Spleen (tissue), 11 donors: ENCODE data around the gene TP63. TPM values are rescaled to one million over a fixed set of nuclear protein-coding genes. Genes with fewer than 3 reads are reported as not detected.

Experiments
- DNase-seq: peaks from one replicate; pipeline ENCODE4 v3.0.0-alpha.2; 2020
- H3K27ac ChIP-seq, 8 donors: fragments of 200-600 bp; sonication (generic) in 7 of 8; 1 replicate in 4 of 8; 2 replicates in 4 of 8; pipeline versions ENCODE4 v1.5.0 to v1.8.0; 2016 to 2021; ENCODE audit warnings: inconsistent platforms in 4 of 8, mild to moderate bottlenecking in 4 of 8, moderate library complexity in 1 of 8
- H3K27me3 ChIP-seq, 7 donors: fragments of 200-600 bp; sonication (generic) in 6 of 7; replicated peaks in 1 of 7; 1 replicate in 4 of 7; 2 replicates in 3 of 7; pipeline versions ENCODE4 v1.5.0 to v1.8.0; 2016 to 2021; ENCODE audit warnings: inconsistent platforms in 3 of 7, mild to moderate bottlenecking in 1 of 7
- H3K36me3 ChIP-seq, 6 donors: fragments of 200-600 bp; sonication (generic) in 5 of 6; 1 replicate in 4 of 6; 2 replicates in 2 of 6; pipeline versions ENCODE4 v1.5.0 to v1.8.0; 2016 to 2021; ENCODE audit warnings: inconsistent platforms in 2 of 6
- H3K4me1 ChIP-seq, 6 donors: fragments of 200-600 bp; sonication (generic) in 5 of 6; 1 replicate in 3 of 6; 2 replicates in 3 of 6; pipeline versions ENCODE4 v1.5.0 to v1.8.0; 2016 to 2021; ENCODE audit warnings: inconsistent platforms in 3 of 6
- H3K4me3 ChIP-seq, 8 donors: fragments of 200-600 bp; sonication (generic) in 7 of 8; 1 replicate in 4 of 8; 2 replicates in 4 of 8; pipeline versions ENCODE4 v1.5.0 to v1.8.0; 2016 to 2021; ENCODE audit warnings: inconsistent platforms in 4 of 8, mild to moderate bottlenecking in 4 of 8, moderate library complexity in 2 of 8
- H3K9me3 ChIP-seq, 8 donors: fragments of 200-600 bp; sonication (generic) in 7 of 8; 1 replicate in 4 of 8; 2 replicates in 4 of 8; pipeline versions ENCODE4 v1.5.0 to v1.8.0; 2016 to 2021; ENCODE audit warnings: inconsistent platforms in 4 of 8
- CTCF ChIP-seq, 11 experiments: fragments of 200-600 bp in 7 of 11; fragments of 450-650 bp in 4 of 11; sonication (generic) in 4 of 11; IDR thresholded peaks in 8 of 11; conservative IDR thresholded peaks in 3 of 11; 1 replicate in 7 of 11; 2 replicates in 4 of 11; pipeline versions ENCODE4 v1.4.0 to v1.8.0; 2016 to 2021; ENCODE audit warnings: antibody characterized with exemption in 11 of 11, inconsistent platforms in 4 of 11, mild to moderate bottlenecking in 1 of 11
- POLR2A ChIP-seq, 3 donors: fragments of 450-650 bp; IDR thresholded peaks; one replicate each; pipeline ENCODE4 v1.5.1; 2017; ENCODE audit warnings: antibody characterized with exemption in 3 of 3, mild to moderate bottlenecking in 1 of 3
- POLR2AphosphoS5 ChIP-seq, 3 donors: sonication (generic); formaldehyde crosslinking; IDR thresholded peaks; one replicate each; pipeline ENCODE4 v1.5.1; 2017; ENCODE audit warnings: antibody characterized with exemption in 3 of 3
- WGBS, 5 donors: extraction: QIAGEN DNeasy Blood & Tissue Kit in 3 of 5; methylation state at CpG; one replicate each; pipeline versions ENCODE4 v1.1.5 to v1.1.7; 2013 to 2018; 5-methylcytosine and 5-hydroxymethylcytosine counted together
- intact Hi-C: fragments of 100-400 bp; cut with DNase I; formaldehyde crosslinking; loops from one replicate; pipeline ENCODE4 v1.15.0; 2023; ENCODE audit warnings: low total_unique reads
- polyA plus RNA-seq, 3 donors: library from polyadenylated mRNA; stranded (reverse); fragments of 200-250 nt; gene quantifications; one replicate each; pipeline ENCODE4 v1.2.1, GENCODE V29; 2013
- total RNA-seq, 7 donors: library from RNA; depleted of rRNA in 3 of 7; stranded (reverse); fragments of >200 nt in 3 of 7; fragmentation: NEBNext Ultra II Directional in 4 of 7; extraction: Animal tissue kit (Norgen Biotek cat#: 25700) in 4 of 7; gene quantifications; one replicate each; pipeline versions ENCODE4 v1.1.0 to v1.2.1, GENCODE V29; 2016 to 2021
- donor health status: healthy with polysubstance abuse.
- donor health status: DM: no; HTN: no; CAD: no; lungs with moderate emphysema.
- donor health status: DM: no; HTN: no; CAD: no.
- donor health status: Bipolar disorder and iron deficiency.
- donor health status: healthy.
- donor health status: DM: no; HTN: no; CAD: no.
- donor health status: DM: yes; HTN: yes; CAD: no.

Gene TP63
- total and polyA plus RNA-seq, 10 donors: 0.09 to 0.68 (median 0.29) TPM

DNA sequence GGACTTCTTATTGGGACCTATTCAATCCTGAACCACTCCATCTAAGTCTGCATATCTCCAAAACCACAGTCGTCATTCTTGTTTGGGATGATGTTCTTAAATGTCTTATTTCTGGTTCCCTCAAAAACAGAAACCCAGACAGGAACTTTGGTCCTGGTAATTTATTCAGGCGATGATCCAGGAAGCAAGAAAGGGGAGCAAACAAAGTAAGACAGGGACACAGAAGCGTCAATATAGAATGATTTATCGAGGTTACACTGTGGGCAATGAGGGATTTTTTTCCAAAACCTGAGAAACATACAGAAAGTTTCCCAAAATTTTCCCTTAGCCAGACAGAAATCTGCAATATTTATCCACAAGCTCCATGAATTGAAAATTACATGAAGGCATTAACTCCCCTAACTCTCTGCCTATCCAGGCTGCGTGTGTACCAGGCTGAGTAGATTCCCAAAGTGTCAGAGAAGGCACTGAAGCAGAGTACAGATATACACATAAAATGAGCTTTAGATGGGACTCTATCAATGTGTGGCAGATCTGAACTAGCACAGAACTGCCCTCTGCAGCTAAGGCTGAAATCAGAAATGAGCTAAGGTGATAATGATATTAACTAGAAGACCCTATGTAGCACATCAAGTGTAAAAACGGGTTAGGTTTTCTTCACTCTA lies 43.2 kb downstream of the TP63 start:
- H3K9me3 ChIP-seq: peaks cover 0 to 13% (median 0%) of the 10 kb centered on the region in 8 donors
- WGBS, 5 donors: 86 to 93% (median 87%) methylated on average over 6 of the region's 6 CpGs
- no peaks in the 10 kb centered on the region for H3K36me3 ChIP-seq
- no peak overlapping the region for H3K27ac ChIP-seq
- intact Hi-C loops: no loop called here
- no peak for DNase-seq
- TF ChIP-seq CTCF (IDR thresholded peaks at IDR 0.05 in 8 of 11, conservative IDR thresholded peaks at IDR 0.05 in 3 of 11) (no peak), POLR2AphosphoS5 (IDR thresholded peaks at IDR 0.05) (no peak), POLR2A (IDR thresholded peaks at IDR 0.05) (no peak)
- H3K27me3 ChIP-seq: no peaks in the 10 kb centered on the region
- H3K4me1 ChIP-seq: no peaks in the 10 kb centered on the region
- no peak overlapping the region for H3K4me3 ChIP-seq

GRCh38 chr3:189677667-189678066 lies 46.5 kb downstream of the TP63 start:
- Histone ChIP-seq H3K27me3 (no peaks in the 10 kb centered on the region), H3K4me1 (no peaks in the 10 kb centered on the region)
- no peak for DNase-seq

DNA sequence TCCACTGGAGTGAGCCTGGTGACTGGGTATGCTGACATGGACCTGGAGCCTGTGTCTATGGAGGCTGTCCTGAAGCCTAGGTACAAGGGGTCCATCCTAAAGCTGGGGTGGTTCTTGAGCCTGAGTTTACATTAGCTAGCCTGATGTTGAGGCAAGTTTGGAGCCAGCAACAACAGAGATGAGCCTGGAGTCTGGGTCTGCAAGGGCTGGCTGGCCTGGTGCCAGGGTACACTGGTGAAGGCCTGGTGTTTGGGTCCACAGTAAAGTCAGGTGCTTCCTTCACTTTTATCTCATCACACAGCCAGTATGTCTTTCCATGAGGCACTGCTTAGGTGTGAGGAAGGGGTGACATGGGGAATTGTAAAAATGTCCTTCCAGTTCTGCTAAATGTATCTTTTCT lies 49.5 kb downstream of the TP63 start:
- H3K27ac ChIP-seq: no peak overlapping the region
- DNase-seq: no peak
- H3K4me3 ChIP-seq: no peak overlapping the region
- intact Hi-C loops: no loop called here
- no peaks in the 10 kb centered on the region for H3K36me3 ChIP-seq
- no peaks in the 10 kb centered on the region for H3K27me3 ChIP-seq
- H3K9me3 ChIP-seq: peaks cover 0 to 13% (median 0%) of the 10 kb centered on the region in 8 donors
- TF ChIP-seq CTCF (IDR thresholded peaks at IDR 0.05 in 8 of 11, conservative IDR thresholded peaks at IDR 0.05 in 3 of 11): no peak
- no peak for TF ChIP-seq POLR2AphosphoS5 (IDR thresholded peaks at IDR 0.05)
- TF ChIP-seq POLR2A (IDR thresholded peaks at IDR 0.05): no peak
- no peaks in the 10 kb centered on the region for H3K4me1 ChIP-seq

More at GRCh38 chr3:189677667-189678066, 46.5 kb downstream of the TP63 start:
- 67 to 87% (median 77%) methylated on average over 4 of the region's 4 CpGs for WGBS, 5 donors
- TF ChIP-seq POLR2AphosphoS5 (IDR thresholded peaks at IDR 0.05): no peak
- Histone ChIP-seq H3K27ac (no peak overlapping the region), H3K36me3 (no peaks in the 10 kb centered on the region), H3K4me3 (no peak overlapping the region), H3K9me3 (peaks cover 0 to 13% (median 0%) of the 10 kb centered on the region in 8 donors)
- intact Hi-C loops: no loop called here

GRCh38 chr3:189683546-189684255 lies 52.5 kb downstream of the TP63 start:
- H3K27me3 ChIP-seq: no peaks in the 10 kb centered on the region
- TF ChIP-seq CTCF (IDR thresholded peaks at IDR 0.05 in 8 of 11, conservative IDR thresholded peaks at IDR 0.05 in 3 of 11) (no peak), POLR2AphosphoS5 (IDR thresholded peaks at IDR 0.05) (no peak), POLR2A (IDR thresholded peaks at IDR 0.05) (no peak)
- no peak for DNase-seq
- WGBS, 5 donors: 78 to 94% (median 88%) methylated on average over 3 of the region's 3 CpGs
- H3K36me3 ChIP-seq: no peaks in the 10 kb centered on the region
- H3K9me3 ChIP-seq: no peaks in the 10 kb centered on the region
- intact Hi-C loops: no loop called here
- no peaks in the 10 kb centered on the region for H3K4me1 ChIP-seq
- H3K27ac ChIP-seq: no peak overlapping the region
- H3K4me3 ChIP-seq: no peak overlapping the region
